Measurements from ENCODE around the gene BRAF.
"Not testable (repeated sequence)": the region's sequence is repeated elsewhere in the genome, so short reads cannot be mapped to it uniquely, and the experiment has no call there.

The BRAF gene

GRCh38 chr7:140924821-140925421 lies at the start of gene BRAF:
TSS of gene BRAF (minus strand) at chr7:140924929. CDS start at chr7:140924703, 226 bp downstream.
- peak; percentile 96 for DNase-seq

DNA sequence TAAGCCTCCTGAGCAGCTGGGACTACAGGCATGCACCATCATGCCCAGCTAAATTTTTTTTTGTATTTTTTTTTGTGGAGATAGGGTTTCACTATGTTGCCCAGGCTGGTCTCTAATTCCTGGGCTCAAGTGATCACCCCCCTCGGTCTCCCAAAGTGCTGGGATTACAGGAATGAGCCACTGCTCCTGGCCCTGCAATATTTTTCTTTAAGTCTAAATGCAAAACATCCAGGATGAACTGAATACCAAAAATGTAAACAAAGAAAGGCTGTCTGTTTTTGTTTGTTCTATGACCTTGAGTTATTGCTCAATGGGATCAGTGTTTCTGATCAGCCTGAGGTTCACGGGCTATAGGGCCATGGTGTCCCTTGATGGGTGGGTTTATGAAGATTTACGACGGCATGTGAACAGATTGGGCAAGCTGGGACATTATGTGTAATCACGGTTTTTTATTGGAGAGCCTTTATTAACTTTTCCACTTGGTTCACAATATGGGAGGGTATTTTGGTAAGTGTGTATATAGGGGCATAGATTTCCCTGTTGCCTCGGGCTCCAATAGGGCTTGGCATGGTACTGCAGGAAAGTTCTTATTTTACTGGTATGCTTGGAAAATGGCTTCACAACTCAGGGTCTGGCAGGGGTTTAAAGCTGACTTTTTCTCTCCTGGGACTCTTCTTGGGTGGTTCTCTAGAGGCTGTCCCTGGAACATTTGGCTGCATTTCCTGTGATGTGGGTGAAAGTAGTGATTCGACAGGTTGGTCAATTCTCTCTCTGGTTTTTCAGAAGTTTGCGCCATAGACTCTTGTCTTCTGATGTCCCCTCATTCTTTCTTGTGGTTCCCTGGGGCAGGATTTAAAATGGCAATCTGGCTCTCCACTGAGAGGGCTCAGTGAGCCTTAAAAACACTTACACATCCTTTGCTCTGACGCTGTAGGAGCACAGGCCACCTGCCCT lies 48.4 kb upstream of the BRAF start:
- no peak for DNase-seq

- DNase-seq, result no peak
Observed at GRCh38 chr7:140972344-140972743, 47.6 kb upstream of the BRAF start.

DNA sequence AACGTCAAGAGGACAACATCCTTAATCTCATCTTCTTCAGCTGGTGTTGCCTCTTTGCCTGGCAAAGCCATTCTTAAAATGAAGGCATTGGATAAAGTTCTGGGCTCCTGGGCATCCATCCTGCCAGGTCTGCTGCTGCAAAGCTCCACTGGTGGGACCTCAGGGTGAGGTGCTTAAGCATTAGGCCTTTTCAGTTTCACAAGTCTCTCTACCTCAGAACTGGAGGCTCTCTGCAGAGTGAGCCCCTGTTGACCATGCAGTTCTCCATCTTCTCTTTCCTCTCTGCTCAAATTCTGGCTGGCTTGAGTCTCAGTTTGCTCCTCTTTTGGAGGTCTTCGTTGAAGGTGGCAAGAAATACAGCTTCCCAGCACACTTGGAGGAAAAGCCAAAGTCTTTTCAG lies 42.7 kb upstream of the BRAF start:
- DNase-seq, result no peak

GRCh38 chr7:140966561-140967233 lies 42.0 kb upstream of the BRAF start:
- no peak for DNase-seq

GRCh38 chr7:140961117-140961516 lies 36.4 kb upstream of the BRAF start:
- no peak for DNase-seq

- DNase-seq, result not testable (repeated sequence)
Observed at GRCh38 chr7:140956997-140957396, 32.3 kb upstream of the BRAF start.

GRCh38 chr7:140945940-140946339 lies 21.2 kb upstream of the BRAF start:
- DNase-seq, result no peak

DNA sequence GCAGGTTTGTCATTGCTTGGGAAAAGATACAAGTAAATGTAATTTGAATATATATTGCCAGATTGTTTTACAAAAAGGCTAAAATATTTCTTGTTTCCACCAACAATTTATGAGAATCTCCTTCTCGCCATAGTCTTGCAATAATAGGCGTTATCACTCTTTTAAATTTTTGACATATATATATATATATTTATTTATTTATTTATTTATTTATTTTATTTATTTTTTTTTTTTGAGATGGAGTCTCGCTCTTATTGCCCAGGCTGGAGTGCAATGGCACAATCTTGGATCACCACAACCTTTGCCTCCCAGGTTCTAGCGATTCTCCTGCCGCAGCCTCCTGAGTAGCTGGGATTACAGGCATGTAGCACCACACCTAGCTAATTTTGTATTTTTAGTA lies 17.5 kb upstream of the BRAF start:
- not testable (repeated sequence) for DNase-seq

DNA sequence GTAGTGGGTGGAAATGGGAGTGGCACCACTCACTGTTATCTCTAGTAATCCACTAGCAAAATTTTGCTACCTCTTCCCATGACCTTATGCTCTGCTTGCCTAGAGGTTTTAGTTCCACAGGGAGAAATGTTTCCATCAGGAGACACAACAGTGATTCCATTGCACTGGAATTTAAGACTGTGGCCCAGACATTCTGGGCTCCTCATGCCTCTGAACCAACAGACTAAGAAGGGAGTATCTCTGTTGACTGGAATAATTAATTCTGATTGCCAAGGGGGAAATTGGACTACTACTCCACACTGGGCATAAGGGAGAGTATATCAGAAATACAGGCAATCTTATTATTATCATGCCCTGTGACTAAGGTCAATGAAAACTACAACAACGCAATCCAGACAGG lies 16.2 kb upstream of the BRAF start:
- DNase-seq, result no peak

- DNase-seq, result no peak
Observed at GRCh38 chr7:140937702-140938264, 13.1 kb upstream of the BRAF start.

- no peak for DNase-seq
Observed at GRCh38 chr7:140928491-140929309, 4.0 kb upstream of the BRAF start.

DNA sequence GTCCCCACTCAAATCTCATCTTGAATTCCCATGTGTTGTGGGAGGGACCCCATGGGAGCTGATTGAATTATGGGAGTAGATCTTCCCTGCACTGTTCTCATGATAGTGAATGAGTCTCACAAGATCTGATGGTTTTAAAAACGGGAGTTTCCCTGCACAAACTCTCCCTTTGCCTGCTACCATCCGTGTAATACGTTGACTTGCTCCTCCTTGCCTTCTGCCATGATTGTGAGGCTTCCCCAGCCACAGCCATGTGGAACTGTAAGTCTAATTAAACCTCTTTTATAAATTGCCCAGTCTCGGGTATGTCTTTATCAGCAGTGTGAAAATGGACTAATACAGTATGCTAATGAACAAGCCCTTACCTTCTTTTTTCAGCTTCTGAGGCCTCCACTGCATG lies 3.2 kb upstream of the BRAF start:
- DNase-seq, result not testable (repeated sequence)

DNA sequence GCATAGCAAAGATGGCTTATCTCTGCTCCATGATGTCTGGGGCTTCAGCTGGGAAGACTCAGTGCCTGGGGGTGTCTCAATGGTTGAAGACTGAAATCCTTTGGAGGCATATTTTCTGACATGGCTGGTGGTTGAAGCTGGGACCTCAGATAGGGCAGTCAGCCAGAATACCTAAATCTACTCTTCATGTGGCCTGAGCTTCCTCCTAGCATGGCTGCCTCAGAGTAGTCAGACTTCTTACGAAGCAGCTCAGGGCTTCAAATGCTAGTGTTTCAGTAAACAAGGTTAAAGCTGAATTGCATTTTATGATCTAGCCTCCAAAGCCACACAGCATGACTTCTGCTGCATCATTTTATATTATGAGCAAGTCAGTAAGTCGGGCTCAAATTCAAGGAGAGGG lies 2.6 kb upstream of the BRAF start:
- DNase-seq, result no peak

- DNase-seq, result no peak
Observed at GRCh38 chr7:140926021-140926817, 1.5 kb upstream of the BRAF start.

DNA sequence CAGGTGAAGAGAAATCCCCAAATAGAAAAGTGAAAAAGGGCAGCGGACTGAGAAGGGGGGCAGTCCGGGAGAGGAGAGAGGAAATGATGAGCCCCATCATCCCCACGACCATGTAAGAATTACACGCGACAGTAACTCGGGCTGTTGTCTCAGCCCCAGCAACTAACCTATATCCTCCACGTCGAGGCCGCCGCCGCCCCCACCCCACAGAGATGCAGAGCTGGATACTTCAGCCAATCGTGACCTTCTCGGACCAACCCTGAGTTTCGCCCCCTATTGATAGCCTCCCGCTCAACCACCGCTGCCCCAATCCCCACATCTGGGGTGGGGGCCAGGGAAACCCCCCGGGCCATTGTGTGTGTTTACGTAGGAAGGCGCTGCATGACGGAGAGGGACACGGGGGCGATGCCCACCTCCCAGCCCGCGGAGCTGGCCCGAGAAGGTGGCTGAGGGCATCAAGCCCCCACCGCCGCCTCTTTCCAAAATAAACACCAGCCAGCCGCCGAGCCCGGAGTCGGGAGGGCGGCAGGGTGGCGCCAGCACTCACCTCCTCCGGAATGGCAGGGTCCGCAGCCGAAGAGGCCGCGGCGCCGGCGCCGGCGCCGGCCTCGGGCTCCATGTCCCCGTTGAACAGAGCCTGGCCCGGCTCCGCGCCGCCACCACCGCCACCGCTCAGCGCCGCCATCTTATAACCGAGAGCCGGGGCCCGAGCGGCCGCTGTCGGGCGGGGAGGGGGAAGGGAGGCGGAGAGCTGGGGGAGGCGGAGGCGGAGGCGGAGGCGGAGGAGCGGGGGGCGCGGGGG lies 509 bp downstream of the BRAF start:
- DNase-seq, result peak; percentile 93

DNA sequence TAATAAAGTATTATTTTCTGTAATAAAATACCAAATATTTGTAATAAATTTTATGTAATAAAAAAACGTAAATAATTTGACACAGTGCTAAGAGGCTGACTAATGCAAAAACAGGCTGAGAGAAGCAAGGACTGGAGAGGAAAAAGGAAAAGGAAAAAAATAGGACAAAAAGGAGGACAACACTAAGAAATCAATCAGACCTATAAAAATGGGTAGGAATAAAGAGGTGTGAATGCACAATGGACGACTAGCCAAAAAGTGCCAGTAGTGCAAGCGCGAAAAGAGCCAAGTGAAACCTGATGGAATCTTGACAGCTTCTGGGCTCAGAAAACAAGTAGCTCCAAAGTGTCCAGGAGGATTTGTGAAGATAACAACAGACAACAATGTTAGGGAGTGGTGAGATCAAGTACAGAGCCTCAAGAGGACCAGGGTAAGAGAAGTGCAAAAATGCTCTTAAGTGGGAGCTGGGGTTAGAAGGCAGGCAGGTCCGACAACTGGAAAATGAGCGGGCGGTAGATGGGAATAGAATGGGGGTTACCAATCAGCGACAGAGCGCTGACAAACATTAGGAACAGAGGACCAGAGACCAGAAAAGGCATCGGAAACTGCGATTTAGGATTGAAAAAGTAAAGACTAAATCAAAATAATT lies 1.2 kb downstream of the BRAF start:
- no peak for DNase-seq

- no peak for DNase-seq
Observed at GRCh38 chr7:140922741-140923345, 1.9 kb downstream of the BRAF start.

- DNase-seq, result no peak
Observed at GRCh38 chr7:140920745-140921144, 4.0 kb downstream of the BRAF start.

DNA sequence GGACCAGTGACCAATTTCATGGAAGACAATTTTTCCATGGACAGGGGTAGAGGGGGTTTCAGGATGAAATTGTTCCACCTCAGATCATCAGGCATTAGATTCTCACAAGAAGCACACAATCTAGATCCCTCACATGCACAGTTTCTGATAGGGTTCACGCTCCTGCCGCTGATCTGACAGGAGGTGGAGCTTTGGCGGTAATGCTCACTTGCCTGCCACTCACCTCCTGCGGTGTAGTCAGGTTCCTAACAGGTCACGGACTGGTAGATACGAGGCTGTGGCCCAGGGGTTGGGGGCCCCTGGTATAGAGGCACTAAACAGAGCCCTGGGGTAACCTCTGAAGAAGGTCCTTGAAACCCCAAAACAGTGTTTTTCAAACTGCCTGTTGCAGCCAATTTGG lies 6.5 kb downstream of the BRAF start:
- no peak for DNase-seq
